Parathyroid adenoma (tissue), 2 donors: Measurements from ENCODE around the gene PCNT.

Experiments used
- H2AFZ ChIP-seq: fragments of 300-600 bp; sonication (generic); one replicate; pipeline ENCODE4 v1.7.0; 2017; ENCODE audit warnings: antibody characterized with exemption, mild to moderate bottlenecking
- H3K27ac ChIP-seq: fragments of 300-600 bp; sonication (generic); one replicate; pipeline ENCODE4 v1.7.0; 2017
- H3K27me3 ChIP-seq: fragments of 300-600 bp; sonication (generic); one replicate; pipeline ENCODE4 v1.7.0; 2017; ENCODE audit warnings: low read length; ENCODE audit not compliant: control insufficient read depth, insufficient read depth
- H3K36me3 ChIP-seq: fragments of 300-600 bp; sonication (generic); one replicate; pipeline ENCODE4 v1.7.0; 2017; ENCODE audit warnings: low read length; ENCODE audit not compliant: control insufficient read depth, insufficient read depth
- H3K4me1 ChIP-seq: fragments of 300-600 bp; sonication (generic); one replicate; pipeline ENCODE4 v1.7.0; 2017; ENCODE audit warnings: control low read depth
- H3K4me2 ChIP-seq: fragments of 300-600 bp; sonication (generic); one replicate; pipeline ENCODE4 v1.7.0; 2017; ENCODE audit warnings: low read length
- H3K4me3 ChIP-seq: fragments of 300-600 bp; sonication (generic); one replicate; pipeline ENCODE4 v1.7.0; 2017; ENCODE audit warnings: low read depth, low read length
- H3K79me2 ChIP-seq: fragments of 300-600 bp; sonication (generic); one replicate; pipeline ENCODE4 v1.7.0; 2017; ENCODE audit warnings: control low read depth
- H3K9ac ChIP-seq: fragments of 300-600 bp; sonication (generic); one replicate; pipeline ENCODE4 v1.7.0; 2017; ENCODE audit warnings: mild to moderate bottlenecking
- H3K9me3 ChIP-seq: fragments of 300-600 bp; sonication (generic); one replicate; pipeline ENCODE4 v1.7.0; 2017; ENCODE audit warnings: low read length; ENCODE audit not compliant: control insufficient read depth
- TF ChIP-seq, protein P1 (sequence below): fragments of 300-600 bp; sonication (generic); IDR thresholded peaks from one replicate; pipeline ENCODE4 v1.7.0; 2017; ENCODE audit warnings: antibody characterized with exemption, mild to moderate bottlenecking
- donor health status: primary hyperparathyroidism.

The PCNT gene

DNA sequence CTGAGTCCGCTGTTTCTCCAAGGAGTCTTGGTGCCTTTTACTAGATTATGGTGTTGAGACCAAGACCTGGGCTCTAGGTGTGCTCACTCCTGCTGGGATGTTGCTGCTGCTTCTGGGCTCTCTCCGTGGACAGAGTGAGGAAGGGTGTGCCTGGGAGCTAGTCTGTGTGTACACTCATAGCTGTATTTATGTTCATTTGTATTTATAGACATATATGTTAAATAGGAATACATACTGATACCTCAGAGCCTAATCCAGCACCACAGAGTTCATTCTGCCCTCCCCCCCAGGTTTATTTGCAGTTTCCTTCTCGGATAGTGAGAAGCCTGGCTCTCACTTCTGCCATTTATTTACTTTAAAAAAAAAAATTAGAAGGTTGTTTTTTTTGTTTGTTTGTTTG, 12.6 kb downstream of the PCNT start:
- Histone ChIP-seq H3K36me3 (no peaks in the 10 kb centered on the region), H3K4me2 (no peak overlapping the region), H3K9me3 (no peaks in the 10 kb centered on the region), H3K9ac (no peak overlapping the region), H3K4me3 (no peak overlapping the region), H3K4me1 (no peaks in the 10 kb centered on the region), H3K27ac (no peak overlapping the region), H2AFZ (no peak overlapping the region), H3K27me3 (no peaks in the 10 kb centered on the region), H3K79me2 (peaks cover 6% of the 10 kb centered on the region)
- TF ChIP-seq, protein P1, sequence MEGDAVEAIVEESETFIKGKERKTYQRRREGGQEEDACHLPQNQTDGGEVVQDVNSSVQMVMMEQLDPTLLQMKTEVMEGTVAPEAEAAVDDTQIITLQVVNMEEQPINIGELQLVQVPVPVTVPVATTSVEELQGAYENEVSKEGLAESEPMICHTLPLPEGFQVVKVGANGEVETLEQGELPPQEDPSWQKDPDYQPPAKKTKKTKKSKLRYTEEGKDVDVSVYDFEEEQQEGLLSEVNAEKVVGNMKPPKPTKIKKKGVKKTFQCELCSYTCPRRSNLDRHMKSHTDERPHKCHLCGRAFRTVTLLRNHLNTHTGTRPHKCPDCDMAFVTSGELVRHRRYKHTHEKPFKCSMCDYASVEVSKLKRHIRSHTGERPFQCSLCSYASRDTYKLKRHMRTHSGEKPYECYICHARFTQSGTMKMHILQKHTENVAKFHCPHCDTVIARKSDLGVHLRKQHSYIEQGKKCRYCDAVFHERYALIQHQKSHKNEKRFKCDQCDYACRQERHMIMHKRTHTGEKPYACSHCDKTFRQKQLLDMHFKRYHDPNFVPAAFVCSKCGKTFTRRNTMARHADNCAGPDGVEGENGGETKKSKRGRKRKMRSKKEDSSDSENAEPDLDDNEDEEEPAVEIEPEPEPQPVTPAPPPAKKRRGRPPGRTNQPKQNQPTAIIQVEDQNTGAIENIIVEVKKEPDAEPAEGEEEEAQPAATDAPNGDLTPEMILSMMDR: no peak

DNA sequence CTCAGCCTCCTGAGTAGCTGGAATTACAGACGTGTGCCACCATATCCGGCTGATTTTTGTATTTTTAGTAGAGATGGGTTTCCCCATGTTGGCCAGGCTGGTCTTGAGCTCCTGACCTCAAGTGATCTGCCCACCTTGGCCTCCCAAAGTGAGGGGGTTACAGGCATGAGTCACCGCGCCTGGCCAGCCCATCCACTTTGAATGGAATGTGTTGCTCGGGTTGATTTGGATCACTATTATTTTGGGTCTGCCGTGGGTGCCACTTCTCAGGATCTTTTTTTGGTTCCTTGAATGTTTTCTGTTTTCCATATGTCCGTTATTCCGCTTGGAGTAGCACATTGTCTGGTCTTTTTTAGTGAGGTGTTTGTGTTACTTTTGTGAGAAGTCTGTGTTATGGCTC, 17.0 kb downstream of the PCNT start:
- H3K4me2 ChIP-seq: no peak overlapping the region
- H3K27me3 ChIP-seq: no peaks in the 10 kb centered on the region
- no peak overlapping the region for H3K27ac ChIP-seq
- H3K9ac ChIP-seq: no peak overlapping the region
- no peak overlapping the region for H3K4me3 ChIP-seq
- no peak overlapping the region for H2AFZ ChIP-seq
- H3K4me1 ChIP-seq: no peaks in the 10 kb centered on the region
- H3K36me3 ChIP-seq: no peaks in the 10 kb centered on the region
- H3K9me3 ChIP-seq: no peaks in the 10 kb centered on the region
- H3K79me2 ChIP-seq: peaks cover 3% of the 10 kb centered on the region
- TF ChIP-seq, protein P1: no peak

DNA sequence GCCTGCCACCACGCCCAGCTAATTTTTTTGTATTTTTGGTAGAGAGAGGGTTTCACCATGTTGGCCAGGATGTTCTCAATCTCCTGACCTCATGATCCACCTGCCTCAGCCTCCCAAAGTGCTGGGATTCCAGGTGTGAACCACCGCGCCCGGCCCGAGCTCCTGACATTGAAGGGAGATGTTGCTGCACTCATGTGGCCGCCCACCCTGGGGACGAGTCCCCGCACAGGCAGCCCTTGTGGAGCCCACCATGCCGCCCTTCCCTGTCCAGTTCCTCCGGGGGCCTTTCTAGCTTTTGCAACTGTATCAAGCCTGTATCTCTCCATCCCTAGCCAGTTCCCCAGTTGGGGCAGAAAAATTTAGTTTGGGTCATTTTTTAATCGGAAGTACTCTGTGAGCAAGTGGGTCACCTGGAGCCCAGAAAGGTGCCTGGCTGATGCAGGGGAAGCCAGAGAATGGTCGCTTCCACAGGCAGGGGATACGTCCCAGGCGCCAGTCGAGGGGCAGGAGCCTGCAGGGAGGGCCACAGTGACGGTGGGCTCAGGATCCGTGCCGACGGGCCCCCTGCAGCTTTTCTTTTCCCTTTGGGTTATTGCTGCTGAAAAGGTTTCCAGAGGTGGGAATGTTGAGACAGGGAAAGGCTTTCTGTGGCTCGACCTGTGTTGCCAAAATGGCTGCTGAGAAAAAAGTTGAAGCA, 20.4 kb downstream of the PCNT start:
- no peaks in the 10 kb centered on the region for H3K27me3 ChIP-seq
- TF ChIP-seq, protein P1: no peak
- no peak overlapping the region for H3K4me3 ChIP-seq
- H3K36me3 ChIP-seq: no peaks in the 10 kb centered on the region
- no peak overlapping the region for H2AFZ ChIP-seq
- no peaks in the 10 kb centered on the region for H3K9me3 ChIP-seq
- no peak overlapping the region for H3K4me2 ChIP-seq
- H3K27ac ChIP-seq: no peak overlapping the region
- no peak overlapping the region for H3K9ac ChIP-seq
- H3K4me1 ChIP-seq: no peaks in the 10 kb centered on the region
- no peaks in the 10 kb centered on the region for H3K79me2 ChIP-seq

DNA sequence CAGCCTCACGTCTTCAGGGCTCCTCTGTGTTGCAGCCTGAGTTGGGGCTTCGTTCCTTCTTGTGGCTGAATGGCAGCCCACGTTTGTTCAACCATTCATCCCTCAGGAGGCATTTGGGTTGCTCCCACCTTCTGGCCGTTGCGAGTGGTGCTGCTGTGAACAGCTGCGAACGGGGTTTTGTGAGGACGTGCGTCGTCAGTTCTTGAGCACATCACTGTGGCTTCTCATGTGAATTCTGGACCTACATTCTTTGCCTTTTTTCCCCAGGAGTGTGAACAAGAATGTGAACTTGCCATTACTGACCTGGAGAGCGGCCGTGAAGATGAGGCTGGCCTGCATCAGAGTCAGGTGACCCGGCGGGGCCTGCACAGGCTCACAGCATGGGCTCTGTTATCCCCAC, 21.9 kb downstream of the PCNT start:
- Histone ChIP-seq H3K27ac (no peak overlapping the region), H3K27me3 (no peaks in the 10 kb centered on the region), H3K9me3 (no peaks in the 10 kb centered on the region), H2AFZ (no peak overlapping the region), H3K36me3 (no peaks in the 10 kb centered on the region), H3K4me2 (no peak overlapping the region), H3K4me3 (no peak overlapping the region), H3K4me1 (no peaks in the 10 kb centered on the region), H3K79me2 (no peaks in the 10 kb centered on the region), H3K9ac (no peak overlapping the region)
- TF ChIP-seq, protein P1: no peak
